HepG2 (cell line): ENCODE measurements around the gene KDM5B. TPM values are rescaled to one million over a fixed set of nuclear protein-coding genes. Genes with fewer than 3 reads are reported as not detected.

Experiments used
- CEBPG ChIP-seq: IDR thresholded peaks from 2 replicates; pipeline ENCODE4 v1.6.1; 2016
- FIP1L1 ChIP-seq: fragments of 200-400 bp; formaldehyde crosslinking; IDR thresholded peaks from 2 replicates; pipeline ENCODE4 v1.6.1; 2018; ENCODE audit warnings: low read depth, mild to moderate bottlenecking, low read length, moderate library complexity, borderline replicate concordance; ENCODE audit not compliant: insufficient read depth
- MXD4 ChIP-seq: IDR thresholded peaks from 2 replicates; pipeline ENCODE4 v1.6.1; 2016; ENCODE audit warnings: mild to moderate bottlenecking, missing biosample characterization, missing genetic modification reagents
- RCOR2 ChIP-seq: IDR thresholded peaks from 2 replicates; pipeline ENCODE4 v1.6.1; 2016; ENCODE audit warnings: missing biosample characterization, missing genetic modification reagents
- SRSF1 ChIP-seq: fragments of 200-400 bp; formaldehyde crosslinking; optimal IDR thresholded peaks from 2 replicates; pipeline ENCODE3; 2017; ENCODE audit warnings: mild to moderate bottlenecking, low read depth, low read length, moderate library complexity
- SSRP1 ChIP-seq: IDR thresholded peaks from 2 replicates; pipeline ENCODE4 v1.6.1; 2016; ENCODE audit warnings: control low read depth
- TAF1 ChIP-seq: sonication (generic); formaldehyde crosslinking; IDR thresholded peaks from 2 replicates; pipeline ENCODE4 v1.4.0; 2020; ENCODE audit warnings: missing genetic modification reagents
- TRIM24 ChIP-seq: sonication (generic); formaldehyde crosslinking; IDR thresholded peaks from 2 replicates; pipeline ENCODE4 v1.8.0; 2022; ENCODE audit warnings: mild to moderate bottlenecking, missing genetic modification reagents
- ZFX ChIP-seq: sonication (generic); formaldehyde crosslinking; IDR thresholded peaks from 2 replicates; pipeline ENCODE4 v1.4.0; 2020; ENCODE audit warnings: mild to moderate bottlenecking, low read depth, missing genetic modification reagents, moderate library complexity
- ZNF562 ChIP-seq: sonication (generic); formaldehyde crosslinking; IDR thresholded peaks from 2 replicates; pipeline ENCODE4 v1.8.0; 2022; ENCODE audit warnings: missing genetic modification reagents, borderline replicate concordance
- ZNF570 ChIP-seq: sonication (generic); formaldehyde crosslinking; IDR thresholded peaks from 2 replicates; pipeline ENCODE4 v1.4.0; 2020; ENCODE audit warnings: mild to moderate bottlenecking, missing genetic modification reagents, borderline replicate concordance
- ZNF724P ChIP-seq: sonication (generic); formaldehyde crosslinking; IDR thresholded peaks from 2 replicates; pipeline ENCODE4 v1.8.0; 2022; ENCODE audit warnings: missing genetic modification reagents, borderline replicate concordance
- ZNF749 ChIP-seq: sonication (generic); formaldehyde crosslinking; IDR thresholded peaks from 2 replicates; pipeline ENCODE4 v1.8.0; 2022; ENCODE audit warnings: mild to moderate bottlenecking, missing genetic modification reagents, moderate library complexity, borderline replicate concordance
- ZSCAN25 ChIP-seq: sonication (generic); formaldehyde crosslinking; IDR thresholded peaks from 2 replicates; pipeline ENCODE4 v1.8.0; 2022; ENCODE audit warnings: mild to moderate bottlenecking, missing genetic modification reagents
- polyA plus RNA-seq, 8 experiments: library from polyadenylated mRNA; depleted of rRNA in 3 of 8; stranded (reverse) in 7 of 8; unstranded in 1 of 8; fragments of >200 nt; fragmentation: Illumina TruSeq in 4 of 8; extraction: Trizol in 4 of 8; gene quantifications; 2 replicates each; pipeline versions ENCODE4 v1.2.1 to v1.2.3, GENCODE V29; 2011 to 2016; ENCODE audit warnings: low read depth in 4 of 8, missing spikeins in 1 of 8, mixed read lengths in 1 of 8; ENCODE audit not compliant: insufficient read depth in 1 of 8
- total RNA-seq, 5 experiments: library from RNA; depleted of rRNA; stranded (reverse); fragments of >200 nt; fragmentation: Illumina TruSeq; extraction: Trizol; gene quantifications; 2 replicates each; pipeline ENCODE4 v1.2.3, GENCODE V29; 2016; ENCODE audit warnings: low read depth in 1 of 5
- TF ChIP-seq, protein P1 (sequence below): sonication (generic); formaldehyde crosslinking; IDR thresholded peaks from 2 replicates; pipeline ENCODE4 v1.4.0; 2020; ENCODE audit warnings: missing genetic modification reagents
- TF ChIP-seq, protein P2 (sequence below): sonication (generic); formaldehyde crosslinking; IDR thresholded peaks from 2 replicates; pipeline ENCODE4 v1.4.0; 2020; ENCODE audit warnings: missing genetic modification reagents, borderline replicate concordance
- TF ChIP-seq, protein P3 (sequence below): sonication (generic); formaldehyde crosslinking; IDR thresholded peaks from 2 replicates; pipeline ENCODE4 v1.9.0; 2021; ENCODE audit warnings: missing genetic modification reagents, borderline replicate concordance
- TF ChIP-seq, protein P4 (sequence below): sonication (generic); formaldehyde crosslinking; IDR thresholded peaks from 2 replicates; pipeline ENCODE4 v1.4.0; 2020; ENCODE audit warnings: missing genetic modification reagents, borderline replicate concordance

The KDM5B gene
- total and polyA plus RNA-seq, 2 of the 13 experiments (the other 11 are each of a cell fraction or from before 2014, with no cell fraction given) = 34.2 to 35.4 TPM

DNA sequence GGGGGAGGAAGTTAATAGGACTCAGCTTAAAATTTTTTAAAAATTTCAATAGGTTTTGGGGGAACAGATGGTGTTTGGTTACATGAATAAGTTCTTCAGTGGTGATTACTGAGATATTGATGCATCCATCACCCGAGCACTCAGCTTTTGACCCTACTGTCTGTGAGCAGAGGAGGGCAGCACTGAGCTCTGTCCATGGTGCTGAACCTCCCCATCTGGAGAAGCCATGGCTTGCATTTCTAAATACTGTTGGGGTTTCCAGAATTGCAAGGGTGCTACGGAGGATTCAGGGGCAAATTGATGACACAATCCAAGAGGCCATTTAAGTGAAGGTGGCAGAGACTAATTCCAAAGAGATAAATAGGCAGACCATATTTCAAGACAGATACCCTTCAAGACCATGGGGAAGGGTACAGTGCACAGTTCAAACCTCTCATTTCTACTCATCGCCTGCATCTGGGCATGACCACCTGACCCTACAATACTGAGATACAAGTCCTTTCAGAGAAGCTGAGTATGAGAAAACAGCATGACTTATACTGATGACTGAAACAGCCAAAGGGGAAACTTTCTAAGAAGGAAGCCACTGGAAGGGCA, 115.2 kb downstream of the KDM5B start (continued):
- TF ChIP-seq ZNF562 (no peak), ZNF749 (CRISPR knock-in tag) (0 out of 2 replicates have a peak, but pooled peaks have one; percentile 47), TRIM24 (CRISPR knock-in tag) (no peak), ZNF724P (CRISPR knock-in tag) (peak; percentile 59; the same call in 1 of the 2 replicates), RCOR2 (CRISPR knock-in tag) (0 out of 2 replicates have a peak, but pooled peaks have one; percentile 48), ZSCAN25 (CRISPR knock-in tag) (0 out of 2 replicates have a peak, but pooled peaks have one; percentile 45), CEBPG (CRISPR knock-in tag) (peak; percentile 23; the same call in 1 of the 2 replicates), ZNF570 (no peak), TAF1 (CRISPR knock-in tag) (no peak), ZFX (CRISPR knock-in tag) (no peak), FIP1L1 (no peak), SSRP1 (no peak), MXD4 (CRISPR knock-in tag) (peak; percentile 71; the same call in 1 of the 2 replicates), SRSF1 (no peak)
- TF ChIP-seq, protein P1, sequence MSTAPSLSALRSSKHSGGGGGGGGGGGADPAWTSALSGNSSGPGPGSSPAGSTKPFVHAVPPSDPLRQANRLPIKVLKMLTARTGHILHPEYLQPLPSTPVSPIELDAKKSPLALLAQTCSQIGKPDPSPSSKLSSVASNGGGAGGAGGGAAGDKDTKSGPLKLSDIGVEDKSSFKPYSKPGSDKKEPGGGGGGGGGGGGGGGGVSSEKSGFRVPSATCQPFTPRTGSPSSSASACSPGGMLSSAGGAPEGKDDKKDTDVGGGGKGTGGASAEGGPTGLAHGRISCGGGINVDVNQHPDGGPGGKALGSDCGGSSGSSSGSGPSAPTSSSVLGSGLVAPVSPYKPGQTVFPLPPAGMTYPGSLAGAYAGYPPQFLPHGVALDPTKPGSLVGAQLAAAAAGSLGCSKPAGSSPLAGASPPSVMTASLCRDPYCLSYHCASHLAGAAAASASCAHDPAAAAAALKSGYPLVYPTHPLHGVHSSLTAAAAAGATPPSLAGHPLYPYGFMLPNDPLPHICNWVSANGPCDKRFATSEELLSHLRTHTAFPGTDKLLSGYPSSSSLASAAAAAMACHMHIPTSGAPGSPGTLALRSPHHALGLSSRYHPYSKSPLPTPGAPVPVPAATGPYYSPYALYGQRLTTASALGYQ = no peak
- TF ChIP-seq, protein P2, sequence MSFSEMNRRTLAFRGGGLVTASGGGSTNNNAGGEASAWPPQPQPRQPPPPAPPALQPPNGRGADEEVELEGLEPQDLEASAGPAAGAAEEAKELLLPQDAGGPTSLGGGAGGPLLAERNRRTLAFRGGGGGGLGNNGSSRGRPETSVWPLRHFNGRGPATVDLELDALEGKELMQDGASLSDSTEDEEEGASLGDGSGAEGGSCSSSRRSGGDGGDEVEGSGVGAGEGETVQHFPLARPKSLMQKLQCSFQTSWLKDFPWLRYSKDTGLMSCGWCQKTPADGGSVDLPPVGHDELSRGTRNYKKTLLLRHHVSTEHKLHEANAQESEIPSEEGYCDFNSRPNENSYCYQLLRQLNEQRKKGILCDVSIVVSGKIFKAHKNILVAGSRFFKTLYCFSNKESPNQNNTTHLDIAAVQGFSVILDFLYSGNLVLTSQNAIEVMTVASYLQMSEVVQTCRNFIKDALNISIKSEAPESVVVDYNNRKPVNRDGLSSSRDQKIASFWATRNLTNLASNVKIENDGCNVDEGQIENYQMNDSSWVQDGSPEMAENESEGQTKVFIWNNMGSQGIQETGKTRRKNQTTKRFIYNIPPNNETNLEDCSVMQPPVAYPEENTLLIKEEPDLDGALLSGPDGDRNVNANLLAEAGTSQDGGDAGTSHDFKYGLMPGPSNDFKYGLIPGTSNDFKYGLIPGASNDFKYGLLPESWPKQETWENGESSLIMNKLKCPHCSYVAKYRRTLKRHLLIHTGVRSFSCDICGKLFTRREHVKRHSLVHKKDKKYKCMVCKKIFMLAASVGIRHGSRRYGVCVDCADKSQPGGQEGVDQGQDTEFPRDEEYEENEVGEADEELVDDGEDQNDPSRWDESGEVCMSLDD (CRISPR knock-in tag) = peak; percentile 69; the same call in 1 of the 2 replicates
- TF ChIP-seq, protein P3, sequence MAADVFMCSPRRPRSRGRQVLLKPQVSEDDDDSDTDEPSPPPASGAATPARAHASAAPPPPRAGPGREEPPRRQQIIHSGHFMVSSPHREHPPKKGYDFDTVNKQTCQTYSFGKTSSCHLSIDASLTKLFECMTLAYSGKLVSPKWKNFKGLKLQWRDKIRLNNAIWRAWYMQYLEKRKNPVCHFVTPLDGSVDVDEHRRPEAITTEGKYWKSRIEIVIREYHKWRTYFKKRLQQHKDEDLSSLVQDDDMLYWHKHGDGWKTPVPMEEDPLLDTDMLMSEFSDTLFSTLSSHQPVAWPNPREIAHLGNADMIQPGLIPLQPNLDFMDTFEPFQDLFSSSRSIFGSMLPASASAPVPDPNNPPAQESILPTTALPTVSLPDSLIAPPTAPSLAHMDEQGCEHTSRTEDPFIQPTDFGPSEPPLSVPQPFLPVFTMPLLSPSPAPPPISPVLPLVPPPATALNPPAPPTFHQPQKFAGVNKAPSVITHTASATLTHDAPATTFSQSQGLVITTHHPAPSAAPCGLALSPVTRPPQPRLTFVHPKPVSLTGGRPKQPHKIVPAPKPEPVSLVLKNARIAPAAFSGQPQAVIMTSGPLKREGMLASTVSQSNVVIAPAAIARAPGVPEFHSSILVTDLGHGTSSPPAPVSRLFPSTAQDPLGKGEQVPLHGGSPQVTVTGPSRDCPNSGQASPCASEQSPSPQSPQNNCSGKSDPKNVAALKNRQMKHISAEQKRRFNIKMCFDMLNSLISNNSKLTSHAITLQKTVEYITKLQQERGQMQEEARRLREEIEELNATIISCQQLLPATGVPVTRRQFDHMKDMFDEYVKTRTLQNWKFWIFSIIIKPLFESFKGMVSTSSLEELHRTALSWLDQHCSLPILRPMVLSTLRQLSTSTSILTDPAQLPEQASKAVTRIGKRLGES (CRISPR knock-in tag) = 0 out of 2 replicates have a peak, but pooled peaks have one; percentile 64
- TF ChIP-seq, protein P4, sequence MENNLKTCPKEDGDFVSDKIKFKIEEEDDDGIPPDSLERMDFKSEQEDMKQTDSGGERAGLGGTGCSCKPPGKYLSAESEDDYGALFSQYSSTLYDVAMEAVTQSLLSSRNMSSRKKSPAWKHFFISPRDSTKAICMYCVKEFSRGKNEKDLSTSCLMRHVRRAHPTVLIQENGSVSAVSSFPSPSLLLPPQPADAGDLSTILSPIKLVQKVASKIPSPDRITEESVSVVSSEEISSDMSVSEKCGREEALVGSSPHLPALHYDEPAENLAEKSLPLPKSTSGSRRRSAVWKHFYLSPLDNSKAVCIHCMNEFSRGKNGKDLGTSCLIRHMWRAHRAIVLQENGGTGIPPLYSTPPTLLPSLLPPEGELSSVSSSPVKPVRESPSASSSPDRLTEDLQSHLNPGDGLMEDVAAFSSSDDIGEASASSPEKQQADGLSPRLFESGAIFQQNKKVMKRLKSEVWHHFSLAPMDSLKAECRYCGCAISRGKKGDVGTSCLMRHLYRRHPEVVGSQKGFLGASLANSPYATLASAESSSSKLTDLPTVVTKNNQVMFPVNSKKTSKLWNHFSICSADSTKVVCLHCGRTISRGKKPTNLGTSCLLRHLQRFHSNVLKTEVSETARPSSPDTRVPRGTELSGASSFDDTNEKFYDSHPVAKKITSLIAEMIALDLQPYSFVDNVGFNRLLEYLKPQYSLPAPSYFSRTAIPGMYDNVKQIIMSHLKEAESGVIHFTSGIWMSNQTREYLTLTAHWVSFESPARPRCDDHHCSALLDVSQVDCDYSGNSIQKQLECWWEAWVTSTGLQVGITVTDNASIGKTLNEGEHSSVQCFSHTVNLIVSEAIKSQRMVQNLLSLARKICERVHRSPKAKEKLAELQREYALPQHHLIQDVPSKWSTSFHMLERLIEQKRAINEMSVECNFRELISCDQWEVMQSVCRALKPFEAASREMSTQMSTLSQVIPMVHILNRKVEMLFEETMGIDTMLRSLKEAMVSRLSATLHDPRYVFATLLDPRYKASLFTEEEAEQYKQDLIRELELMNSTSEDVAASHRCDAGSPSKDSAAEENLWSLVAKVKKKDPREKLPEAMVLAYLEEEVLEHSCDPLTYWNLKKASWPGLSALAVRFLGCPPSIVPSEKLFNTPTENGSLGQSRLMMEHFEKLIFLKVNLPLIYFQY (CRISPR knock-in tag) = peak; percentile 56; the same call in 1 of the 2 replicates
